WERI-Rb-1 (cell line): ENCODE data around the gene SARS2.
"Not testable (repeated sequence)": the region's sequence is repeated elsewhere in the genome, so short reads cannot be mapped to it uniquely, and the experiment has no call there.

Experiments
- DNase-seq: peaks from one replicate; pipeline ENCODE4 v3.0.0-alpha.2; 2020
- H3K27ac ChIP-seq: fragments of 250-450 bp; sonication (Bioruptor Pico); 2 replicates; pipeline ENCODE4 v1.5.1; 2020; ENCODE audit warnings: mild to moderate bottlenecking, moderate library complexity
- H3K27me3 ChIP-seq: fragments of 250-450 bp; sonication (Bioruptor Pico); 2 replicates; pipeline ENCODE4 v1.5.1; 2021; ENCODE audit warnings: mild to moderate bottlenecking, low read depth, moderate library complexity; ENCODE audit not compliant: insufficient read depth, severe bottlenecking
- H3K36me3 ChIP-seq: fragments of 250-450 bp; sonication (Bioruptor Pico); 2 replicates; pipeline ENCODE4 v1.5.1; 2020; ENCODE audit warnings: mild to moderate bottlenecking, moderate library complexity
- H3K4me3 ChIP-seq: 2 replicates; pipeline ENCODE4 v1.5.1; 2011; ENCODE audit warnings: low read depth, mild to moderate bottlenecking, control low read depth, low read length
- H3K9me3 ChIP-seq: fragments of 250-450 bp; sonication (Bioruptor Pico); 2 replicates; pipeline ENCODE4 v1.5.1; 2021; ENCODE audit warnings: mild to moderate bottlenecking, moderate library complexity; ENCODE audit not compliant: severe bottlenecking
- CTCF ChIP-seq: IDR thresholded peaks from 2 replicates; pipeline ENCODE4 v1.5.1; 2011; ENCODE audit warnings: low read depth, mild to moderate bottlenecking, control low read depth, inconsistent platforms, low read length

Gene SARS2

DNA sequence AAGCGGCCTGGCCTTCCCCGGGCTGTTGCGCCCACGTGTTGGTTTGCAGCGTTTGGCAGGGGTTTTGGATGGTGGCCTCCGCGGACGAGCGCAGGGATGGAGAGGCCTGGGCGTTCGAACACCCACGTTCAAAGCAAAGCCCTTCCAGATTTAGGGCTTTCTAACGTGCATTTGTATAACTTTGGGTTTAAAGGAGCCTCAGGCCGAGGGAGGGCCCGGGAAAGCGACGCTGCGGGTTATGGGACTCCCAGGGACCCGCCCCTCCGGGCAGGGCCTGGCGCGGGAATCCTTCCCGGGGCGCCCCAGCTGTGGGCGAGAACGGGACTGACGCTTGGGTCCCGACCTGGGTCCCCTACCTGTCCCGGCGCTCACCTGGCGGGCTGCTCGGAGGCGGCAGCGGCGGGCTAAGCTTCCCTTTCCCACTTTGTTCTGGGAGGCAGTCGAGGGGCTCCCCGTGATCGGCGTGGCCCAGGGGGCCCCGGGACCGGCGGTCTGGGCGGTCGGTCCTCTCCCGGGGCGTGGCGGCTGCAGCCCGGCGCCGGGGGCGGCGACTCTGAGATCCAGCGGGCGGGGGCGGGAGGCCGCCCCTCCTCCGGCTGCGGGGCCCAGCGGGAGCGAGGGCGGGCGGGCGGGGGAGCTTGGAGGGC, 44.8 kb upstream of the SARS2 start, which contains the start of gene FBXO17:
Gene FBXO17, minus strand, starts transcription at position 529 of the 647 bp plus-strand sequence. CDS start 25,423 bp downstream, outside the sequence.
- H3K27ac ChIP-seq: peak within 1 kb of the TSS; percentile 84
- H3K36me3 ChIP-seq: peaks cover 12% of the 10 kb centered on the region
- H3K9me3 ChIP-seq: peaks cover 2% of the 10 kb centered on the region
- H3K4me3 ChIP-seq: peak within 1 kb of the TSS; percentile 74
- no peak for TF ChIP-seq CTCF
- H3K27me3 ChIP-seq: no peaks in the 10 kb centered on the region
- peak; percentile 77 for DNase-seq

GRCh38 chr19:38974624-38975213, 44.2 kb upstream of the SARS2 start:
- DNase-seq: no peak
- Histone ChIP-seq H3K36me3 (peaks cover 15% of the 10 kb centered on the region), H3K9me3 (no peaks in the 10 kb centered on the region), H3K27ac (peak overlapping the region; percentile 84), H3K27me3 (no peaks in the 10 kb centered on the region), H3K4me3 (peak overlapping the region; percentile 74)
- TF ChIP-seq CTCF: no peak

- no peaks in the 10 kb centered on the region for H3K9me3 ChIP-seq
- no peak overlapping the region for H3K4me3 ChIP-seq
- no peak overlapping the region for H3K27ac ChIP-seq
- no peak for TF ChIP-seq CTCF
- no peaks in the 10 kb centered on the region for H3K27me3 ChIP-seq
- peaks cover 33% of the 10 kb centered on the region for H3K36me3 ChIP-seq
- DNase-seq: no peak
Observed at GRCh38 chr19:38971672-38972071, 41.1 kb upstream of the SARS2 start.

- no peaks in the 10 kb centered on the region for H3K9me3 ChIP-seq
- no peak for DNase-seq
- no peak overlapping the region for H3K4me3 ChIP-seq
- H3K27me3 ChIP-seq: no peaks in the 10 kb centered on the region
- H3K36me3 ChIP-seq: peaks cover 40% of the 10 kb centered on the region
- no peak overlapping the region for H3K27ac ChIP-seq
- TF ChIP-seq CTCF: no peak
Observed at GRCh38 chr19:38970664-38971532, 40.3 kb upstream of the SARS2 start.

DNA sequence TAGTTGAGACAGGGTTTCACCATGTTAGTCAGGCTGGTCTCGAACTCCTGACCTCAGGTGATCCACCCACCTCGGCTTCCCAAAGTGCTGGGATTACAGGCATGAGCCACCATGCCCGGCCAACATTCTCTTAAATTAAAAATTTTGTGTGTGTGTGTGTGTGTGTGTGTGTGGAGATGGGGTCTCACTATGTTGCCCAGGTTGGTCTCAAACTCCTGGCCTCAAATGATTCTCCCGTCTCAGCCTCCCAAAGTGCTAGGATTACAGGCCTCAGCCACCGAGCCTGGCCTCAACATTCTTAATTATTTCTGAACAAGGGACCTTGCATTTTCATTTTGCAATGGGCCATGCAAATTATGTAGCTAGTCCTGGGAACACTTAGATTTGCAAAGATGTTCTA, 35.6 kb upstream of the SARS2 start:
- not testable (repeated sequence) for DNase-seq, H3K27me3 ChIP-seq, H3K9me3 ChIP-seq, H3K4me3 ChIP-seq, H3K27ac ChIP-seq
- peaks cover 34% of the 10 kb centered on the region for H3K36me3 ChIP-seq

DNA sequence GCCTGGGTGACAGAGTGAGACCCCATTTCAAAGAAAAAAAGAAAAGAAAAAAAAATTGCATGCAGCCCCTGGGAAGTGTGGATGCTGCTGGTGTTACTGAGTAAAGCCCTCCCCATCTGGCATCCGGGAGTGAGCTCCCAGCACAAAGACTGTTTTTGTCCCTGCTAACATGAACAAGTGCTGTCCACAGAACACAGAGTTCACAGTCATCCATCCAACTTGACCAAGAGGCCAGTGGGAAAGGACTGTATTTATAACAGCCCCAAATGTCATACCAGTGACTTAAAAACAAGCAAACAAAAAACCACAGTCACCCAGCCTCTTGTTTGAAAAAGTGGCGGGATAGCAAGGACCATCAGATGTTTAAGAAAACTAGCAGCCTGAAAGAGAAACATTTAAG, 34.2 kb upstream of the SARS2 start:
- DNase-seq: no peak
- Histone ChIP-seq H3K4me3 (no peak overlapping the region), H3K27me3 (no peaks in the 10 kb centered on the region), H3K36me3 (peaks cover 25% of the 10 kb centered on the region), H3K27ac (no peak overlapping the region), H3K9me3 (no peaks in the 10 kb centered on the region)
- TF ChIP-seq CTCF: no peak
